H1 (cell line): Measurements from ENCODE around the gene BAZ2B. TPM values are rescaled to one million over a fixed set of nuclear protein-coding genes. Genes with fewer than 3 reads are reported as not detected.

Experiments used
- CTCF ChIA-PET: fragments of 300-600 bp; sonication (Branson Sonifier 250); formaldehyde crosslinking; loops from one replicate; lab custom pipeline; 2021; ENCODE audit not compliant: partially characterized antibody; lab: Charles Lee
- POLR2A ChIA-PET: fragments of 300-600 bp; sonication (Branson Sonifier 250); formaldehyde crosslinking; loops from one replicate; lab custom pipeline; 2021; ENCODE audit warnings: inconsistent platforms; ENCODE audit not compliant: partially characterized antibody; lab: Charles Lee
- DNase-seq, 2 experiments: peaks; one replicate each; pipeline versions ENCODE4 v3.0.0 to v3.0.0-alpha.2; 2010 to 2022; ENCODE audit warnings: low spot score in 2 of 2, low read depth in 1 of 2, mixed read lengths in 1 of 2
- FAIRE-seq: peaks from 2 replicates; lab custom pipeline; 2011; peaks lifted over from hg19 to GRCh38; lab: Jason Lieb, UNC
- H2AFZ ChIP-seq: 2 replicates; pipeline ENCODE4 v1.8.1; 2012; ENCODE audit warnings: low read length, inconsistent platforms
- H2AK5ac ChIP-seq: 2 replicates; pipeline ENCODE4 v1.6.1; 2013; ENCODE audit warnings: low read depth, low read length
- H2BK120ac ChIP-seq: replicated peaks from 2 replicates; pipeline ENCODE3; 2013; ENCODE audit warnings: low read depth, low read length, inconsistent platforms
- H2BK12ac ChIP-seq: 2 replicates; pipeline ENCODE4 v1.6.1; 2013; ENCODE audit warnings: low read depth, low read length
- H2BK15ac ChIP-seq: 2 replicates; pipeline ENCODE4 v1.6.1; 2013; ENCODE audit warnings: low read length
- H2BK20ac ChIP-seq: 2 replicates; pipeline ENCODE4 v1.6.1; 2013; ENCODE audit warnings: low read length
- H2BK5ac ChIP-seq: 2 replicates; pipeline ENCODE4 v1.6.1; 2013; ENCODE audit warnings: low read depth, low read length
- H3K14ac ChIP-seq: 2 replicates; pipeline ENCODE4 v1.6.1; 2013; ENCODE audit warnings: inconsistent platforms; ENCODE audit not compliant: insufficient read length
- H3K18ac ChIP-seq: 2 replicates; pipeline ENCODE4 v1.6.1; 2013; ENCODE audit warnings: low read length; ENCODE audit errors: extremely low read depth
- H3K23ac ChIP-seq: 2 replicates; pipeline ENCODE4 v1.6.1; 2013; ENCODE audit warnings: inconsistent platforms; ENCODE audit not compliant: insufficient read length
- H3K23me2 ChIP-seq: 2 replicates; pipeline ENCODE4 v1.6.1; 2013; ENCODE audit warnings: low read depth, low read length
- H3K27ac ChIP-seq: 2 replicates; pipeline ENCODE4 v1.6.1; 2011; ENCODE audit warnings: low read depth, low read length, inconsistent platforms
- H3K27me3 ChIP-seq, 4 experiments: replicated peaks in 1 of 4; 1 replicate in 1 of 4; 2 replicates in 3 of 4; pipeline versions ENCODE4 v1.6.1 to v1.8.1; 2011 to 2013; ENCODE audit warnings: low read length in 3 of 4, mild to moderate bottlenecking in 3 of 4, inconsistent platforms in 2 of 4, mixed read lengths in 2 of 4, moderate library complexity in 1 of 4; ENCODE audit not compliant: control insufficient read depth in 3 of 4, insufficient read depth in 3 of 4; ENCODE audit errors: extremely low read depth in 1 of 4
- H3K36me3 ChIP-seq, 4 experiments: 2 replicates each; pipeline versions ENCODE4 v1.6.1 to v1.8.1; 2011 to 2013; ENCODE audit warnings: mild to moderate bottlenecking in 4 of 4, low read length in 3 of 4, moderate library complexity in 2 of 4, control low read depth in 1 of 4, inconsistent platforms in 1 of 4; ENCODE audit not compliant: insufficient read depth in 4 of 4, control insufficient read depth in 2 of 4
- H3K4ac ChIP-seq: replicated peaks from 2 replicates; pipeline ENCODE3; 2013; ENCODE audit warnings: low read length, low read depth, mixed read lengths, inconsistent platforms; ENCODE audit not compliant: insufficient read length
- H3K4me1 ChIP-seq, 4 experiments: replicated peaks in 1 of 4; 1 replicate in 1 of 4; 2 replicates in 3 of 4; pipeline versions ENCODE4 v1.6.1 to v1.8.1; 2011 to 2013; ENCODE audit warnings: low read length in 3 of 4, inconsistent platforms in 2 of 4, mixed read lengths in 1 of 4; ENCODE audit not compliant: insufficient read depth in 4 of 4, control insufficient read depth in 3 of 4
- H3K4me2 ChIP-seq, 2 experiments: 2 replicates each; pipeline versions ENCODE4 v1.6.1 to v1.8.1; 2011 to 2013; ENCODE audit warnings: low read depth in 2 of 2, low read length in 2 of 2, control low read depth in 1 of 2, inconsistent platforms in 1 of 2, mild to moderate bottlenecking in 1 of 2; ENCODE audit not compliant: insufficient read depth in 1 of 2
- H3K4me3 ChIP-seq, 4 experiments: fragments of 200-600, 300-600 bp in 1 of 4; sonication (generic), shearing (Covaris generic), sonication (Bioruptor Twin) in 1 of 4; 2 replicates each; pipeline versions ENCODE4 v1.5.1 to v1.8.1; 2011 to 2016; ENCODE audit warnings: low read length in 4 of 4, low read depth in 3 of 4, control low read depth in 2 of 4, inconsistent platforms in 2 of 4, mild to moderate bottlenecking in 2 of 4, mixed read lengths in 1 of 4, moderate library complexity in 1 of 4; ENCODE audit not compliant: insufficient read depth in 2 of 4; ENCODE audit errors: extremely low read depth in 1 of 4
- H3K56ac ChIP-seq: replicated peaks from 2 replicates; pipeline ENCODE3; 2013; ENCODE audit warnings: low read depth, mild to moderate bottlenecking, mixed read lengths, low read length, inconsistent platforms; ENCODE audit not compliant: insufficient read length
- H3K79me1 ChIP-seq: 2 replicates; pipeline ENCODE4 v1.6.1; 2013; ENCODE audit warnings: low read depth, low read length, control low read depth
- H3K79me2 ChIP-seq, 2 experiments: 2 replicates each; pipeline versions ENCODE4 v1.6.1 to v1.8.1; 2012 to 2013; ENCODE audit warnings: low read length in 2 of 2, mild to moderate bottlenecking in 2 of 2, inconsistent platforms in 1 of 2; ENCODE audit not compliant: insufficient read depth in 2 of 2, control insufficient read depth in 1 of 2
- H3K9ac ChIP-seq, 4 experiments: replicated peaks in 1 of 4; 1 replicate in 1 of 4; 2 replicates in 3 of 4; pipeline versions ENCODE4 v1.6.1 to v1.8.1; 2011 to 2013; ENCODE audit warnings: low read depth in 3 of 4, low read length in 3 of 4, control low read depth in 2 of 4, mild to moderate bottlenecking in 2 of 4, moderate library complexity in 2 of 4, inconsistent platforms in 1 of 4; ENCODE audit errors: extremely low read depth in 1 of 4
- H3K9me3 ChIP-seq, 2 experiments: 2 replicates each; pipeline versions ENCODE4 v1.6.1 to v1.8.1; 2012 to 2013; ENCODE audit warnings: mild to moderate bottlenecking in 2 of 2, moderate library complexity in 2 of 2, control low read depth in 1 of 2, inconsistent platforms in 1 of 2, low read depth in 1 of 2, low read length in 1 of 2, mixed read lengths in 1 of 2; ENCODE audit not compliant: insufficient read depth in 2 of 2
- H4K20me1 ChIP-seq, 2 experiments: replicated peaks in 1 of 2; 2 replicates each; pipeline versions ENCODE3 to v1.8.1; 2011 to 2013; ENCODE audit warnings: inconsistent platforms in 2 of 2, low read length in 2 of 2, mild to moderate bottlenecking in 1 of 2; ENCODE audit not compliant: insufficient read depth in 2 of 2, control insufficient read depth in 1 of 2
- H4K5ac ChIP-seq: 2 replicates; pipeline ENCODE4 v1.6.1; 2013; ENCODE audit warnings: low read length, low read depth, mixed read lengths, inconsistent platforms; ENCODE audit not compliant: insufficient read length
- H4K8ac ChIP-seq: 2 replicates; pipeline ENCODE4 v1.8.0; 2013; ENCODE audit warnings: mild to moderate bottlenecking, moderate library complexity, low read length, inconsistent platforms; ENCODE audit not compliant: insufficient read depth; ENCODE audit errors: extremely low read depth
- H4K91ac ChIP-seq: replicated peaks from 2 replicates; pipeline ENCODE3; 2013; ENCODE audit warnings: low read length, mixed read lengths, inconsistent platforms; ENCODE audit not compliant: insufficient read length
- ATF2 ChIP-seq: IDR thresholded peaks from 2 replicates; pipeline ENCODE4 v1.6.1; 2012; ENCODE audit warnings: low read length, inconsistent platforms
- CBX5 ChIP-seq: fragments of 300-800, 300-1000 bp; sonication (generic); IDR thresholded peaks from 2 replicates; pipeline ENCODE4 v1.7.1; 2016; ENCODE audit warnings: antibody characterized with exemption, low read length, low read depth
- CTBP2 ChIP-seq: IDR thresholded peaks from 2 replicates; pipeline ENCODE4 v1.7.0; 2011; ENCODE audit warnings: borderline replicate concordance, mild to moderate bottlenecking, moderate library complexity, mixed read lengths, low read length; ENCODE audit not compliant: insufficient read depth, insufficient read length
- GABPA ChIP-seq: IDR thresholded peaks from 2 replicates; pipeline ENCODE4 v1.6.1; 2011; ENCODE audit warnings: mild to moderate bottlenecking, low read length, moderate library complexity, borderline replicate concordance; ENCODE audit not compliant: insufficient read depth
- HDAC6 ChIP-seq: IDR thresholded peaks from one replicate; pipeline ENCODE4 v1.7.1; 2012; ENCODE audit warnings: low read depth, mild to moderate bottlenecking, inconsistent platforms, low read length, moderate library complexity
- MAX ChIP-seq: IDR thresholded peaks from 2 replicates; pipeline ENCODE4 v1.6.1; 2012; ENCODE audit warnings: inconsistent platforms
- POLR2A ChIP-seq, 2 experiments: IDR thresholded peaks; 1 replicate in 1 of 2; 2 replicates in 1 of 2; pipeline ENCODE4 v1.6.1; 2011; ENCODE audit warnings: low read depth in 2 of 2, low read length in 2 of 2, mild to moderate bottlenecking in 2 of 2; ENCODE audit errors: control extremely low read depth in 1 of 2
- SAP30 ChIP-seq: fragments of 300-600 bp; sonication (generic); IDR thresholded peaks from 2 replicates; pipeline ENCODE4 v1.7.1; 2012; ENCODE audit warnings: low read length, moderate library complexity, mild to moderate bottlenecking, inconsistent platforms; ENCODE audit not compliant: insufficient read depth, insufficient replicate concordance
- SIRT6 ChIP-seq: IDR thresholded peaks from one replicate; pipeline ENCODE4 v1.7.1; 2012; ENCODE audit warnings: low read length, inconsistent platforms
- SRF ChIP-seq: IDR thresholded peaks from 2 replicates; pipeline ENCODE4 v1.6.1; 2011; ENCODE audit warnings: mild to moderate bottlenecking, low read depth, low read length, moderate library complexity
- TBP ChIP-seq: IDR thresholded peaks from 2 replicates; pipeline ENCODE4 v1.6.1; 2011; ENCODE audit warnings: low read depth, low read length, improper control_type of control experiment
- USF2 ChIP-seq: IDR thresholded peaks from 2 replicates; pipeline ENCODE4 v1.6.1; 2011; ENCODE audit warnings: low read length, improper control_type of control experiment
- WGBS, 2 experiments: shearing (Covaris generic) in 1 of 2; methylation state at CpG; one replicate each; pipeline versions ENCODE4 v1.1.6 to v1.1.7; 2013 to 2015; ENCODE audit warnings: low lambda C conversion rate in 2 of 2, mixed read lengths in 2 of 2, inconsistent platforms in 1 of 2, low coverage in 1 of 2, missing lambda C conversion rate in 1 of 2; ENCODE audit not compliant: insufficient replicate concordance in 2 of 2, insufficient coverage in 1 of 2, insufficient read length in 1 of 2; ENCODE audit errors: extremely low coverage in 1 of 2, missing lambda C conversion rate in 1 of 2; 5-methylcytosine and 5-hydroxymethylcytosine counted together
- polyA plus RNA-seq, 7 experiments: library from polyadenylated mRNA; depleted of rRNA in 3 of 7; stranded (reverse) in 5 of 7; unstranded in 2 of 7; fragments of >200 nt in 5 of 7; fragments of 200-250 nt in 2 of 7; gene quantifications; 1 replicate in 5 of 7; 2 replicates in 1 of 7; 4 replicates in 1 of 7; pipeline versions ENCODE4 v1.2.1 to v1.2.3, GENCODE V29; 2011 to 2013; ENCODE audit warnings: missing spikeins in 2 of 7, mixed read lengths in 2 of 7
- total RNA-seq: library from RNA; stranded (reverse); fragmentation: NEBNext Ultra II Directional; extraction: Animal tissue kit (Norgen Biotek cat#: 25700); gene quantifications from 2 replicates; pipeline ENCODE4 v1.2.1, GENCODE V29; 2021

Gene BAZ2B
- total and polyA plus RNA-seq, 2 of the 8 experiments (the other 6 are each of a cell fraction or from before 2014, with no cell fraction given): 15.2 to 46.3 TPM

GRCh38 chr2:159639071-159639470 is 22.7 kb upstream of the BAZ2B start:
- no peaks in the 10 kb centered on the region for H3K36me3 ChIP-seq
- H3K9me3 ChIP-seq: peaks cover under 1 to 4% of the 10 kb centered on the region in 2 experiments; a peak in 2 of 4 replicates
- DNase-seq (no peak), FAIRE-seq (no peak)
- H2AFZ ChIP-seq: no peak overlapping the region
- no peak overlapping the region for H3K4ac ChIP-seq
- H3K56ac ChIP-seq: no peak overlapping the region
- H4K5ac ChIP-seq: no peak overlapping the region
- H2BK5ac ChIP-seq: no peak overlapping the region
- H2BK12ac ChIP-seq: no peak overlapping the region
- H3K4me1 ChIP-seq: peaks cover 0 to 4% (median 1%) of the 10 kb centered on the region in 4 experiments; a peak in 2 of 7 replicates
- H3K23me2 ChIP-seq: no peaks in the 10 kb centered on the region
- H3K79me1 ChIP-seq: no peaks in the 10 kb centered on the region
- H4K20me1 ChIP-seq: no peaks in the 10 kb centered on the region
- no peak overlapping the region for H3K9ac ChIP-seq
- H3K4me3 ChIP-seq: no peak overlapping the region
- ChIA-PET POLR2A (no interaction called here), CTCF (no interaction called here)
- H4K8ac ChIP-seq: no peak overlapping the region
- no peak overlapping the region for H2BK20ac ChIP-seq
- WGBS, 2 experiments: 71% methylated on average over 1 of the region's 1 CpG; no CpG with 5 or more reads in 1 of the 2 experiments
- no peaks in the 10 kb centered on the region for H3K79me2 ChIP-seq
- H4K91ac ChIP-seq: no peak overlapping the region
- H3K14ac ChIP-seq: no peak overlapping the region
- H2BK120ac ChIP-seq: no peak overlapping the region
- H3K27me3 ChIP-seq: no peaks in the 10 kb centered on the region
- no peak overlapping the region for H3K23ac ChIP-seq
- H3K27ac ChIP-seq: no peak overlapping the region
- H2BK15ac ChIP-seq: no peak overlapping the region
- no peak overlapping the region for H2AK5ac ChIP-seq
- H3K18ac ChIP-seq: no peak overlapping the region
- no peak overlapping the region for H3K4me2 ChIP-seq
- TF ChIP-seq SRF (no peak), CTBP2 (no peak), USF2 (no peak), POLR2A (IDR thresholded peaks at IDR 0.05; ENCODE audit: control extremely low read depth in 1 of 2, low read depth in 2 of 2, low read length in 2 of 2) (no peak), ATF2 (no peak), SAP30 (no peak), MAX (no peak), CBX5 (no peak), SIRT6 (no peak), TBP (no peak), GABPA (no peak), HDAC6 (no peak)
